HG03025 (cell line): ENCODE data around the gene APOA4.

Experiments
- ATAC-seq: cut with Tn5 transposase; IDR thresholded peaks from one replicate; pipeline ENCODE4 v1.9.1; 2021; ENCODE audit warnings: mild to moderate bottlenecking, moderate library complexity; ENCODE audit not compliant: unreplicated experiment, low FRiP score

Gene APOA4

DNA sequence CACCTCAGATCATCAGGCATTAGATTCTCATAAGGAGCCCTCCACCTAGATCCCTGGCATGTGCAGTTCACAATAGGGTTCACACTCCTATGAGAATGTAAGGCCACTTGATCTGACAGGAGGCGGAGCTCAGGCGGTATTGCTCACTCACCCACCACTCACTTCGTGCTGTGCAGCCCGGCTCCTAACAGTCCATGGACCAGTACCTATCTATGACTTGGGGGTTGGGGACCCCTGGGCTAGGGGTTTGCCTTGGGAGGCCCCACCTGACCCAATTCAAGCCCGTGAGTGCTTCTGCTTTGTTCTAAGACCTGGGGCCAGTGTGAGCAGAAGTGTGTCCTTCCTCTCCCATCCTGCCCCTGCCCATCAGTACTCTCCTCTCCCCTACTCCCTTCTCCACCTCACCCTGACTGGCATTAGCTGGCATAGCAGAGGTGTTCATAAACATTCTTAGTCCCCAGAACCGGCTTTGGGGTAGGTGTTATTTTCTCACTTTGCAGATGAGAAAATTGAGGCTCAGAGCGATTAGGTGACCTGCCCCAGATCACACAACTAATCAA is 8.8 kb upstream of the APOA4 start:
- no peak for ATAC-seq

DNA sequence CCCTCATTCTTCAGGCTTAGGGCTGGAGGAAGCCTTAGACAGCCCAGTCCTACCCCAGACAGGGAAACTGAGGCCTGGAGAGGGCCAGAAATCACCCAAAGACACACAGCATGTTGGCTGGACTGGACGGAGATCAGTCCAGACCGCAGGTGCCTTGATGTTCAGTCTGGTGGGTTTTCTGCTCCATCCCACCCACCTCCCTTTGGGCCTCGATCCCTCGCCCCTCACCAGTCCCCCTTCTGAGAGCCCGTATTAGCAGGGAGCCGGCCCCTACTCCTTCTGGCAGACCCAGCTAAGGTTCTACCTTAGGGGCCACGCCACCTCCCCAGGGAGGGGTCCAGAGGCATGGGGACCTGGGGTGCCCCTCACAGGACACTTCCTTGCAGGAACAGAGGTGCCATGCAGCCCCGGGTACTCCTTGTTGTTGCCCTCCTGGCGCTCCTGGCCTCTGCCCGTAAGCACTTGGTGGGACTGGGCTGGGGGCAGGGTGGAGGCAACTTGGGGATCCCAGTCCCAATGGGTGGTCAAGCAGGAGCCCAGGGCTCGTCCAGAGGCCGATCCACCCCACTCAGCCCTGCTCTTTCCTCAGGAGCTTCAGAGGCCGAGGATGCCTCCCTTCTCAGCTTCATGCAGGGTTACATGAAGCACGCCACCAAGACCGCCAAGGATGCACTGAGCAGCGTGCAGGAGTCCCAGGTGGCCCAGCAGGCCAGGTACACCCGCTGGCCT is 7.2 kb upstream of the APOA4 start:
- no peak for ATAC-seq

DNA sequence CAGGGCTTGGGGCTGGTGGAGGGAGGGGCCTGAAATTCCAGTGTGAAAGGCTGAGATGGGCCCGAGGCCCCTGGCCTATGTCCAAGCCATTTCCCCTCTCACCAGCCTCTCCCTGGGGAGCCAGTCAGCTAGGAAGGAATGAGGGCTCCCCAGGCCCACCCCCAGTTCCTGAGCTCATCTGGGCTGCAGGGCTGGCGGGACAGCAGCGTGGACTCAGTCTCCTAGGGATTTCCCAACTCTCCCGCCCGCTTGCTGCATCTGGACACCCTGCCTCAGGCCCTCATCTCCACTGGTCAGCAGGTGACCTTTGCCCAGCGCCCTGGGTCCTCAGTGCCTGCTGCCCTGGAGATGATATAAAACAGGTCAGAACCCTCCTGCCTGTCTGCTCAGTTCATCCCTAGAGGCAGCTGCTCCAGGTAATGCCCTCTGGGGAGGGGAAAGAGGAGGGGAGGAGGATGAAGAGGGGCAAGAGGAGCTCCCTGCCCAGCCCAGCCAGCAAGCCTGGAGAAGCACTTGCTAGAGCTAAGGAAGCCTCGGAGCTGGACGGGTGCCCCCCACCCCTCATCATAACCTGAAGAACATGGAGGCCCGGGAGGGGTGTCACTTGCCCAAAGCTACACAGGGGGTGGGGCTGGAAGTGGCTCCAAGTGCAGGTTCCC is 6.5 kb upstream of the APOA4 start, which contains the start of gene APOC3:
Gene APOC3, plus strand, starts transcription at position 383 of the 659 bp plus-strand sequence. CDS start 676 bp downstream, outside the sequence.
- no peak for ATAC-seq

DNA sequence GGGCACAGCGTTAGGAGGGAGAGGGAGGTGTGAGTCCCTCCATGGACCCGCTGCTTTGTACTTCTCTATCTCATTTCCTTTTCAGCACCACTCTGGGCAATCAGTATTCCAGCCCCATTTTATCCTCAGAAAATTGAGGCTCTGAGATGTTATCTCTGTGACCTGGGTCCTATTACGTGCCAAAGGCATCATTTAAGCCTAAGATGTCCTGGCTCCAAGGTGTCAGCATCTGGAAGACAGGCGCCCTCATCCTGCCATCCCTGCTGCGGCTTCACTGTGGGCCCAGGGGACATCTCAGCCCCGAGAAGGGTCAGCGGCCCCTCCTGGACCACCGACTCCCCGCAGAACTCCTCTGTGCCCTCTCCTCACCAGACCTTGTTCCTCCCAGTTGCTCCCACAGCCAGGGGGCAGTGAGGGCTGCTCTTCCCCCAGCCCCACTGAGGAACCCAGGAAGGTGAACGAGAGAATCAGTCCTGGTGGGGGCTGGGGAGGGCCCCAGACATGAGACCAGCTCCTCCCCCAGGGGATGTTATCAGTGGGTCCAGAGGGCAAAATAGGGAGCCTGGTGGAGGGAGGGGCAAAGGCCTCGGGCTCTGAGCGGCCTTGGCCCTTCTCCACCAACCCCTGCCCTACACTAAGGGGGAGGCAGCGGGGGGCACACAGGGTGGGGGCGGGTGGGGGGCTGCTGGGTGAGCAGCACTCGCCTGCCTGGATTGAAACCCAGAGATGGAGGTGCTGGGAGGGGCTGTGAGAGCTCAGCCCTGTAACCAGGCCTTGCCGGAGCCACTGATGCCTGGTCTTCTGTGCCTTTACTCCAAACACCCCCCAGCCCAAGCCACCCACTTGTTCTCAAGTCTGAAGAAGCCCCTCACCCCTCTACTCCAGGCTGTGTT is 5.8 kb upstream of the APOA4 start:
- no peak for ATAC-seq

DNA sequence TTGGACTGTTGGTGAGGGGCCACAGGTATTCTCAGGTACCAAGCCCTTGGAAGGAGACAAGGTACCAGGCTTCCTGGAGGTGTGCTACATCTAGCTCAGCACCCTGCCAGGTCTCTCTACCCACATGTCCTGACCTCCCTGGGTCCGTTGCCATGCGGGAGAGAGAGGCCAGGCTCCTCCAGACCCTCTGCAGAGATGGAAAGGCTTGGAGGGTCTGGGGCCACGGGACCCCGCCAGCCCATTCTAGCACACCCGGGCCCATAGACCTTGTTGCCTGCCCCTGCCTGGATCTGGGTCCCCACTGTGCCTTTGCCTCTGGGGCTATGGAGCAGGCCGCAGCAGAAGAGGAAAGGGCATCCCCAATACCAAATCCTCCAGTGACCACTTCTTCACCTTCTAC is 4.4 kb upstream of the APOA4 start:
- ATAC-seq, result no peak

DNA sequence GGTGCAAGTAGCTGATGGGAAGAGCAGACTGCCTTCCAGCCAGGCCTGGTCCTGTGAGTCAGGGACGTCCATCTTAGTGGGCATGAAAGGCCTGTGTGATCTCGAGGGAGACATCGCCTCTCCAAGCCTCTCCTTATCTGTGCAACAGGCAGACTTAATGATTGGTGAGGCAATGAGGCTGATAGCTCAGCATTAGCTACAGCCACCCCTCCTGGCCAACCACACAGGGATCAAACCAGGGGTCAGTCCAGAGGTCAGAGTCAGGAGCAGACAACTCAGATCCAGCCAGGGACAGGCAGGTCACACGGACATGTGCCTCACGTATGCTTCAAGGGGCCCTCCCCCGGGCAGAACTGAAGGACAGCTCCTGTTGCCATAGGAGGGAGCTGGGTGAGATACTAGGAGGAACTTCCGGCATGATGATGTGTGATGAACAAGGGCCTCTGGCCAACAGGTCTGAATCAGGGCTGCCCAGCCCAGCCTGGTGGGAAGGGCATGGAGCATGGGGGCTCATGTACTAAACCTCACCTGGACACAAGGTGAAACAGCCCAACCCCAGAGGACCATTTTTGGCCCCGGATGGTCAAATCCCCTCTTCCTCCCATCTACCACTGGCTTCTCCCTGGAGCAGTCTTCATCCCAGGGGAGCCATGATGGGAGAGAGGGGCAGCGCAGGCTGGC is 3.8 kb upstream of the APOA4 start:
- ATAC-seq, result no peak

DNA sequence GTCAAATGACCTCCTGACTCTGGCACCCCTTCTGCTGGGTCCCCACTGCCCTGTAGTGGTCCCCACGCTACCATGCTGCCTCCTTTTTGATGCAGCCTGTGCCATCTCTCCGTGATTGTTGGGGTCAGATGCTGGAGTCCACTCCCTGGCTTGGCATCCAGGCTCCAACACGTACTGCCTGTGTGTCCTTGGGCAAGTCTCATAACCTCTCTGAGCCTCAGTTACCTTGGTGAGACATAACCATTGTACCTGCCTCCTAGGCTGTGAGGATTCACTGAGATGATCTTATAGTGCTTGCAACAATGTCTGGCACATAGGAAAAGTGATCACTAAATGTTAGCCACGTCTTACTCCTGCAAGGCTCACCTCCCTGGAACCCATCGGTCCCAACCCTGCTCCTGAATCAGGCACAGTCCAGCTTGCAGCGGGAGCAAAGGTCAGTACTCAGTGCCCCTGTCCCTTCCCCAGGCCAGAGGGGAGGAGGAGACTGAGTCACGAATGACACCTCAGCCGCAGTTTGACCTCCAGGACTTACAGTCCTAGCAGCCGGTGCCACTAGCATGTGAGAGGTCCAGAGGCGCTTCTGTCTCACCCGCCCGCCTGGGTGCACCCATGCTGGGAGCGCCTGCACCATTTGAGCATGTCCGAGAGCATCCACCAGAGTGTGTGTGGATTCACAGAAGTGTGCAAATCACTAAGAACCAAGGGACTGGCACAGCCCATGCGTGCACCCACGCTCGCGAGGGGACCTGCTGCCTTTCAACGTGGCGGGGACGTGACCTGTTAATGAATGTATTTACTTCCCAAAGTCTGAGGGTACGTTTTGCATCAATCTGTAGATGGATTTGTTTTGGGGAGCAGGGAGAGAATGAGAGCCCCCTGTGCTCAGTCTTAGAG is 3.0 kb upstream of the APOA4 start:
- ATAC-seq, result no peak

DNA sequence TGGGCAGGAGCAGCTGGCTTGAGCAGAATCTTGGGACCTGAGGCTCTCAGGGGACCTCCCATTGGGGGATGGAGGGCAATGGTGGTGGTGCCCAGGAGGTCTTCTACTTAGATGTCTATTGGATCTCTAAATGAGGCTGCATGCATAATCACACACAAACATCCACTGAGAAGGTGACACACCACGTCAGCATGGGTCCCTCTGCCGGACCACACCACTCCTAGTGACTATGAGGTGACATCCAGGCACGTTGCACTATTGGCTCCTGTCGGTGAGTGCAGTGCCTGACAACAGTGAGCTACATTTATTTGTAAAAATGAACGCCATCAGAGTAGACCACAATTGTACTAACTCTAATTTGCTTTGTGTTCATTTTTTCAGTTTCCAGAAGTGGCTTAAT is 2.3 kb upstream of the APOA4 start:
- no peak for ATAC-seq

DNA sequence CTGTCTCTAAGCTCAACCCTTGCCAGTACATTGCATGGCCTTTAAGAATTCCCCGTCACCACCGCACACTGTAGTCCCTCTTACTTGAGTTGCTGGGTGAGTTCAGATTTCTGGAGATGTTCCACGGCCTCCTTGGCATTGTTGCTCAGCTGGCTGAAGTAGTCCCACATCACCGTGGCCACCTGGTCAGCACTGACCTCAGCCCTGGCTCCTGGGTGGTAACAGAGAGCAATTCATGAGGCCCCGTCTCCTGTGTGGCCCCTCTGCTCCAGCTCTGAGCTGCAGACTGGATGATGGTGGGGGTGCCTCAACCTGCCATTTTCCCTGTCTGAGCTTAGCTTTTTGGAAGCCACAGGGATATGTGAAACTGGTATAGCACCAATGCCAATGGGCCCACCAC is 529 bp downstream of the APOA4 start:
- no peak for ATAC-seq

DNA sequence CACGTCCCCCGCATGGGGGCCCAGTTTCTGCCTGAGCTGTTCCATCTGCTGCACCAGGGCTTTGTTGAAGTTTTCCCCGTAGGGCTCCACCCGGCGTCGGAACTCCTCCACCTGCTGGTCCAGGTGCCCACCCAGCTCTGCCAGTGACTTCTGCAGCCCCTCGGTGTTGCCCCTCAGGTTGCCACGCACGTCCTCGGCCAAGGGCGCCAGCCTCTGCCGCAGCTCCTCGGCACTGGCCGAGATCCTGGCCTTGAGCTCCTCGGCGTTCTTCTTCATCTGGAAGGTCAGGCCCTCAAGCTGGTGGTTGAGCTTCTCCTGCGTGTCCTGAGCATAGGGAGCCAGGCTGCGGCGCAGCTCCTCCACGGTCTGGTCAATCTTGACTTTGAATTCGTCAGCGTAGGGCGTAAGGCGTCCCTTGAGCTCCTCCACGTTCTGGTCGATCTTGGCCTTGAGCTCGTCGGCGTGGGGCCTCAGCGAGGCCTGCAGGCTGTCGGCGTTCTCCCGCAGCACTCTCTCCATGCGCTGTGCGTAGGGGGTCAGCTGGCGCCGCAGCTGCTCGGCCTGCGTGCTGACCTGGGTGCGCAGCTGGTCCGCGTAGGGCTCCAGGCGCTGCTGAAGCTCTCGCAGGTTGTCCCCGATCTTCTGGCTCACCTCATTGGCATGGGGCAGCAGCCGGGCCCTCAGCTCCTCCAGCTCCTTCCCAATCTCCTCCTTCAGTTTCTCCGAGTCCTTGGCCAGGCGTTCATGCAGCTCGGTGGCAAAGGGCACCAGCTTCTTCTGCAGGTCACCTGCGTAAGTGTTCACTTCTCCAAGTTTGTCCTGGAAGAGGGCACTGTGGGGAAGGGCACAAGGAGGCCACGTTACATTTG is 1.8 kb downstream of the APOA4 start:
- ATAC-seq, result no peak

DNA sequence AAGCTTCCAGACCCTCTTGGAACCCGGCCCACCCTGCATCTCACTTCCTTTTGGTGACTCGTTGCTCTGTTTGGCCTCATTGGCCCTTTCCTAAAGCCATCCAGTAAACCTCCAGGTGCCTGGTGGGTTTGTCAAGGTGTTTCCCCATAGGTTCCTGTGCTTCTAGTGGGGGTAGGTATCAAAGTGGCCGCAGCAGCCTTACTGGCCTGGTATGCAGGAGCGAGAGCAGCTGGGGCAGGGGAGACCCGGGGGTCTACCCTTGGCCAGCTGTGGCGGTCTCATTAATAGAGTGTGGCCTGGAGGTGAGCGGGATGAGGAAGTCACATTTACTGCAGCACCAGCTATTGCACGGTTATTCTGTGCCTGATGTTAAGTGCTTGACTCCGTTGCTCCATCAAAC is 4.1 kb downstream of the APOA4 start:
- no peak for ATAC-seq

DNA sequence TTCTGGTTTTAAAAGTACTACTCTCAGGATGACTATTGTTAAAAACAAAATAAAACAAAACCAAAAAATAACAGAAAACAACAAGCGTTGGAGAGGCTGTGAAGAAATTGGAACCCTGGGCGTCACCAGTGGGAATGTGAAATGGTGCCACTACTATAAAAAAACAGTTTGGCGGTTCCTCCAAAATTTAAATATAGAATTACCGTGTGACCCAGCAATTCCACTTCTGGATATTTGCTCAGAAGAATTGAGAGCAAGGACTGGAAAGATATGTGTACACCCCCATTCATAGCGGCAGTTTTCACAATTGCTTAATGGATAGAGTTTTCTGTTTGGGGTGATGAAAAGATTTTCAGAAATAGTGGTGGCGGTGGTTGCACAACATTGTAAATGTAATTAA is 8.6 kb downstream of the APOA4 start:
- ATAC-seq, result no peak

DNA sequence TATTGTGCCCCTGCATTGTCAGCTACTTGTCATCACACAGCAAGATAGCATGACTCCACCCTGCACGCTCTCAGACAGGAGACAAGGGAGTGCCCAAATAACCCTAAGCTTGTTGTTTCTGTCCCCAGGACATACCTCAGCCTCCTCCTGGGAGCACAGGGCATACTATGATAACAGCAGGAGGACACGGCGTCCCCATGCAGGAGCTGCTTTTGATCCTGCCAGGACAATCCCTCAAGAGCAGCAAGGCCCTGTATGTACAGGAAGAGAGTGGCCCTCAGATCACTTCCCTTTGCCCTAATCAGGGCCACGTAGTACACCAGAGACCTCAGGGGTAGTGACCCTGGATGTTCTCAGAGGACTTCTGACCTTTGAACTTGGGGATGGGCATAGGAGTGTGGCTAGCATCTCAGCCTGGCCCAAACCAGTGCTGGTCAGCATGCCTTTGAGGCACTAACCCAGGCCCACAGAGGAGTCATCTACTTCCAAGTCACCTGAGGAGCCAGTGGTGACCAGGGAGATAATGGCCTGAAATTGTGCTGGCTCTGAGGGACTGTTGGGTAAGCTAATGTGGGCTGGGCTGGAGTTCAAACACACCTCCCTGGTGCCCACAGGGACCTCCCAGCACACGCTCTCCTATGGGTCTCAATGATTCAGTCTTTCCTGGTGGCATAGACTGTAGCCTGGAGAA is 9.2 kb downstream of the APOA4 start:
- ATAC-seq, result no peak

DNA sequence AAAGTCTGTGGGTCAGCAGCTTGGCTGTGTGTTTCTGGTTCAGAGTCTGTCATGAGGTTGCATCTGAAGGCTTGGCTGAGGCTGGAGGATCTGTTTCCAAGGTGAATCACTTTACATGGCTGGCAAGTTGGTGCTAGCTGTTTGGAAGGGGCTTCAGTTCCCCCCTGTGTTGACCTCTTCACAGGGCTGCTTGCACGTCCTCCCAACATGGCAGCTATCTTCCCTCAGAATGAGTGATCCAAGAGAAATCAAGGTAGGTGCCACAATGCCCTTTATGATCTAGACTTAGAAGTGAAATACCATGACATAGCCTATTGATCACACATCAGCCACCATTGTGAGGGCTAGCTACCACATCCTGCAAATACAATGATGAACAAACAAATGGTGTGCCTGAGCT is 9.9 kb downstream of the APOA4 start:
- ATAC-seq, result no peak

DNA sequence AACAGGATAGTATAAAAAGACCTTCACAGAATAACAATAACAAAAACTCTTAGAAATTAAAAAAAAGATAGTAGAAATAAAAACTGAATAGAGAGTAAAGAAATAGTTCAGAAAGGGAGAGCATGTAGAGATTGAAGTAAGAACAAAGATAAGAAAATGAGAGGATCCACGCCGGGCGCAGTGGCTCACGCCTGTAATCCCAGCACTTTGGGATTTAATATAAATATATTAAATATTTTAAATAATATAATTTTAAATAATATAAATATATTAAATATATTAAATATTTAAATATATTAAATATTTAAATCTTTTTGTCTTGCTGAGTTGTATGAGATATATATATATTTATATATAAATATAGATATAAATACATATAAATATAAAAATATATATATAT is 11.0 kb downstream of the APOA4 start:
- no peak for ATAC-seq

DNA sequence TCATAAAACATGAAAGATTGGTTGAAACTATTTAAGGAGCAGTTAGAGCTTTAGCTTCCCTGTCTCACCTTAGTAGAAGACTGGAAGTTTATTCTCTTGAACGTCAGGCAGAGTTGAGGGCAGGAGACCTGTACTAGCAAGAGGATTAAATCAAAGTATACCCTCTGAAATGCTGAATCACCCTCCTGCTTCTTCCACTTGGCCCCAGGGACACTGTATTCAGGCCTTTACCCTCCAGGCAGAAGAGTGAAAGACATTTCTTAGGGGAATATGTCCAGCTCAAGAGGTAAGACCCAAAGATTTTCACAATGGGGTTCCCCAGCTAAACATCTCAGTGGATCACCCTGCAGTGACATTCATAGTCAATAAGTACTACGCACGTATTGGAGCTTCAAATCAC is 11.9 kb downstream of the APOA4 start:
- ATAC-seq, result no peak

DNA sequence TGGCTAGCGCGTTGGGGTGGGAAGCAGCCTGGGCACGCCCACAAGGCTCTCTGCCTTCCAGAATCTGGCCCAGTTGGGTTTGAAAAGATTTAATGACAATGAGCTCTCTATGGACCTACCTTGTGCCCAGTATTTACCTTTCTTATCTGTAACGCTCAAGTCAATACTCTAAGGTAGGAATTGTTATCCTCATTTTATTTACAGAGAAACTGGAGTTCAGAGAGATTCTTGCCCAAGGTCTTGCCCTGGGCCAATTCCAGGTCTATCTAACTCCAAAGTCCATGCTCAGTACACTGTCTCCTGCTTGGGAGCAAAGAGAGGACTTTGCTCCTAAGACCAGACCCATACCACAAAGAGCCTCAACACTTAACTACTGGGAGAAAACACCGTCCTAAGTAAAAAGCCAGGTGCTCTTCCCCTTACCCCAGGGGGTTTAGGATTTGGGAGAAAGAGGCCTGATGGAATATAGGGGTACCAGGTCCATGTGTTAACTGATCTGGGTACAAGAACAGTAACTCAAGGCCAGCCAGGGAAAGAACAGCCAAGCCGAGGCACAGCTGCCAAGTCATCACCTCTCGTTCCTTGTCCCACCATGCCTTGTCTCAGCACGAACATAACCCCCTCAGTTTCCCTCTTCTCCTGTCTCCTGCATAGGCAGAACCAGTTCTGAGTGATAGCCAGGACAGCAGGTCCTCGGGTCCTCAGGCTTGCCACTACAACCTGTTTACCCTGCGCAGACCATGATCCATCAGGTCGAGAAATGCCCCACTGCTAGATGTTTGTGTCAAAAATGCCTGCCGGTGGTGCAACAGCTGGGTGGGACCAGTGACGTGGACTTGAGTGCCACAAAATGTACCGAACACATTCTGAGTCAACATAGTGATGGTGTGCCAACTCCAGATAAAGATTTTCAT is 14.6 kb downstream of the APOA4 start:
- ATAC-seq, result no peak
